HepG2 (cell line): Measurements from ENCODE around the gene CTNND2. TPM values are rescaled to one million over a fixed set of nuclear protein-coding genes. Genes with fewer than 3 reads are reported as not detected.

Experiments
- ATAC-seq: fragments of 200-7000 bp; cut with Tn5 transposase; 3 replicates; pipeline ENCODE4 v1.9.1; 2020; ENCODE audit warnings: mild to moderate bottlenecking, moderate library complexity
- BruUV-seq: library from RNA; stranded (reverse); fragments of 400-500 nt; replicated peaks from 2 replicates; lab custom pipeline; 2021; lab: Mats Ljungman, UMichigan
- CTCF ChIA-PET: fragments of 300-600 bp; formaldehyde crosslinking; extraction: SDS; loops from one replicate; lab custom pipeline; 2021; ENCODE audit warnings: low total read pairs, inconsistent platforms, low intra/inter-chr PET ratio; lab: Yijun Ruan, JAX
- POLR2A ChIA-PET: fragments of 350-600 bp; sonication (Branson Sonifier 250); formaldehyde crosslinking; loops from one replicate; lab custom pipeline; 2020; ENCODE audit warnings: antibody characterized with exemption, inconsistent platforms; lab: Yijun Ruan, JAX
- DNase-seq: peaks from one replicate; pipeline ENCODE4 v3.0.0-alpha.2; 2015; ENCODE audit warnings: low spot score
- FAIRE-seq: peaks from 3 replicates; lab custom pipeline; 2011; peaks lifted over from hg19 to GRCh38; lab: Jason Lieb, UNC
- H2AFZ ChIP-seq: one replicate; pipeline ENCODE4 v1.6.1; 2011; ENCODE audit warnings: low read length, inconsistent platforms
- H3K27ac ChIP-seq: fragments of 300-600 bp; 3 replicates; pipeline ENCODE4 v1.8.0; 2011; ENCODE audit warnings: mixed run types, mild to moderate bottlenecking, mixed read lengths, low read length, inconsistent platforms; ENCODE audit not compliant: insufficient read depth; ENCODE audit errors: extremely low read length
- H3K27me3 ChIP-seq, 2 experiments: fragments of 200-600 bp in 1 of 2; 2 replicates in 1 of 2; 3 replicates in 1 of 2; pipeline versions ENCODE4 v1.6.0 to v1.8.0; 2011; ENCODE audit warnings: low read length in 2 of 2, mild to moderate bottlenecking in 2 of 2, moderate library complexity in 2 of 2, inconsistent platforms in 1 of 2; ENCODE audit not compliant: insufficient read depth in 2 of 2, control insufficient read depth in 1 of 2
- H3K36me3 ChIP-seq, 2 experiments: fragments of 200-600 bp in 1 of 2; replicated peaks in 1 of 2; 2 replicates in 1 of 2; 3 replicates in 1 of 2; pipeline versions ENCODE4 v1.5.1 to v1.8.0; 2011; ENCODE audit warnings: low read length in 2 of 2, inconsistent platforms in 1 of 2; ENCODE audit not compliant: insufficient read depth in 2 of 2, control insufficient read depth in 1 of 2
- H3K4me1 ChIP-seq: 2 replicates; pipeline ENCODE4 v1.5.1; 2012; ENCODE audit warnings: low read length, inconsistent platforms; ENCODE audit not compliant: insufficient read depth
- H3K4me2 ChIP-seq: 2 replicates; pipeline ENCODE4 v1.6.0; 2011; ENCODE audit warnings: low read depth, low read length, inconsistent platforms
- H3K4me3 ChIP-seq, 3 experiments: fragments of 200-600 bp in 1 of 3; sonication (generic), shearing (Covaris generic) in 1 of 3; replicated peaks in 1 of 3; 2 replicates each; pipeline ENCODE4 v1.5.1; 2011 to 2016; ENCODE audit warnings: low read length in 3 of 3, inconsistent platforms in 2 of 3, low read depth in 2 of 3, mild to moderate bottlenecking in 2 of 3, control low read depth in 1 of 3, mixed read lengths in 1 of 3; ENCODE audit not compliant: insufficient read depth in 1 of 3
- H3K79me2 ChIP-seq: one replicate; pipeline ENCODE4 v1.6.1; 2011; ENCODE audit warnings: low read length, inconsistent platforms; ENCODE audit not compliant: insufficient read depth
- H3K9ac ChIP-seq: 2 replicates; pipeline ENCODE4 v1.6.0; 2011; ENCODE audit warnings: mild to moderate bottlenecking, low read depth, low read length, inconsistent platforms; ENCODE audit not compliant: insufficient read depth
- H3K9me3 ChIP-seq: 2 replicates; pipeline ENCODE4 v1.5.1; 2012; ENCODE audit warnings: mild to moderate bottlenecking, low read length
- H4K20me1 ChIP-seq: 2 replicates; pipeline ENCODE4 v1.6.0; 2011; ENCODE audit warnings: inconsistent platforms, mild to moderate bottlenecking, low read length, moderate library complexity; ENCODE audit not compliant: insufficient read depth
- DMAP1 ChIP-seq: IDR thresholded peaks from 2 replicates; pipeline ENCODE4 v1.6.1; 2016
- HNRNPL ChIP-seq: fragments of 200-400 bp; formaldehyde crosslinking; IDR thresholded peaks from 2 replicates; pipeline ENCODE4 v1.6.1; 2017; ENCODE audit warnings: mild to moderate bottlenecking, low read depth, low read length
- JUN ChIP-seq: sonication (generic); formaldehyde crosslinking; IDR thresholded peaks from 2 replicates; pipeline ENCODE4 v1.4.0; 2020; ENCODE audit warnings: mild to moderate bottlenecking, missing genetic modification reagents
- NCOA1 ChIP-seq: sonication (generic); formaldehyde crosslinking; IDR thresholded peaks from 2 replicates; pipeline ENCODE4 v1.9.0; 2021; ENCODE audit warnings: missing genetic modification reagents
- PITX1 ChIP-seq: sonication (generic); formaldehyde crosslinking; IDR thresholded peaks from 2 replicates; pipeline ENCODE4 v1.5.1; 2020; ENCODE audit warnings: mild to moderate bottlenecking, missing genetic modification reagents
- RBAK ChIP-seq: sonication (generic); formaldehyde crosslinking; IDR thresholded peaks from 2 replicates; pipeline ENCODE4 v1.5.1; 2020; ENCODE audit warnings: mild to moderate bottlenecking, missing genetic modification reagents
- ZBTB7B ChIP-seq: sonication (generic); formaldehyde crosslinking; IDR thresholded peaks from 2 replicates; pipeline ENCODE4 v1.4.0; 2020; ENCODE audit warnings: missing genetic modification reagents
- ZBTB8A ChIP-seq: sonication (generic); formaldehyde crosslinking; IDR thresholded peaks from 2 replicates; pipeline ENCODE4 v1.4.0; 2020; ENCODE audit warnings: mild to moderate bottlenecking, low read depth, missing genetic modification reagents, borderline replicate concordance
- ZNF274 ChIP-seq: sonication (generic); formaldehyde crosslinking; IDR thresholded peaks from 2 replicates; pipeline ENCODE4 v1.5.1; 2020; ENCODE audit warnings: mild to moderate bottlenecking, missing genetic modification reagents
- ZNF550 ChIP-seq: sonication (generic); formaldehyde crosslinking; IDR thresholded peaks from 2 replicates; pipeline ENCODE4 v1.4.0; 2020; ENCODE audit warnings: mild to moderate bottlenecking, missing genetic modification reagents, borderline replicate concordance
- ZNF589 ChIP-seq: sonication (generic); formaldehyde crosslinking; conservative IDR thresholded peaks from 2 replicates; pipeline ENCODE4 v1.8.0; 2022; ENCODE audit warnings: mild to moderate bottlenecking, moderate library complexity, missing genetic modification reagents
- ZNF75D ChIP-seq: sonication (generic); formaldehyde crosslinking; IDR thresholded peaks from 2 replicates; pipeline ENCODE4 v1.8.1; 2023; ENCODE audit warnings: missing genetic modification reagents, mild to moderate bottlenecking, borderline replicate concordance
- WGBS: methylation state at CpG from one replicate; pipeline ENCODE4 v1.1.6; 2017; ENCODE audit warnings: low lambda C conversion rate; 5-methylcytosine and 5-hydroxymethylcytosine counted together
- in situ Hi-C: cut with HindIII; loops from 2 replicates; pipeline ENCODE4 v1.10.0; 2017; ENCODE audit warnings: low pct_unique_long_range_greater_than_20kb; ENCODE audit not compliant: extremely low pct_ligation_motif_present
- intact Hi-C: fragments of 100-400 bp; cut with micrococcal nuclease; formaldehyde crosslinking; loops from one replicate; pipeline ENCODE4 v1.10.0; 2022; ENCODE audit not compliant: unreplicated experiment
- polyA plus RNA-seq, 8 experiments: library from polyadenylated mRNA; depleted of rRNA in 3 of 8; stranded (reverse) in 7 of 8; unstranded in 1 of 8; fragments of >200 nt; fragmentation: Illumina TruSeq in 4 of 8; extraction: Trizol in 4 of 8; gene quantifications; 2 replicates each; pipeline versions ENCODE4 v1.2.1 to v1.2.3, GENCODE V29; 2011 to 2016; ENCODE audit warnings: low read depth in 4 of 8, missing spikeins in 1 of 8, mixed read lengths in 1 of 8; ENCODE audit not compliant: insufficient read depth in 1 of 8
- total RNA-seq, 5 experiments: library from RNA; depleted of rRNA; stranded (reverse); fragments of >200 nt; fragmentation: Illumina TruSeq; extraction: Trizol; gene quantifications; 2 replicates each; pipeline ENCODE4 v1.2.3, GENCODE V29; 2016; ENCODE audit warnings: low read depth in 1 of 5
- TF ChIP-seq, protein P1 (sequence below): sonication (generic); formaldehyde crosslinking; IDR thresholded peaks from 2 replicates; pipeline ENCODE4 v1.8.0; 2022; ENCODE audit warnings: mild to moderate bottlenecking, missing genetic modification reagents
- TF ChIP-seq, protein P2 (sequence below): IDR thresholded peaks from 2 replicates; pipeline ENCODE4 v1.6.1; 2016; ENCODE audit warnings: mild to moderate bottlenecking
- TF ChIP-seq, protein P3 (sequence below): sonication (generic); formaldehyde crosslinking; IDR thresholded peaks from 2 replicates; pipeline ENCODE4 v1.4.0; 2020; ENCODE audit warnings: missing genetic modification reagents, borderline replicate concordance

CTNND2 gene
- total and polyA plus RNA-seq, 2 of the 13 experiments (the other 11 are each of a cell fraction or from before 2014, with no cell fraction given): not detected

DNA sequence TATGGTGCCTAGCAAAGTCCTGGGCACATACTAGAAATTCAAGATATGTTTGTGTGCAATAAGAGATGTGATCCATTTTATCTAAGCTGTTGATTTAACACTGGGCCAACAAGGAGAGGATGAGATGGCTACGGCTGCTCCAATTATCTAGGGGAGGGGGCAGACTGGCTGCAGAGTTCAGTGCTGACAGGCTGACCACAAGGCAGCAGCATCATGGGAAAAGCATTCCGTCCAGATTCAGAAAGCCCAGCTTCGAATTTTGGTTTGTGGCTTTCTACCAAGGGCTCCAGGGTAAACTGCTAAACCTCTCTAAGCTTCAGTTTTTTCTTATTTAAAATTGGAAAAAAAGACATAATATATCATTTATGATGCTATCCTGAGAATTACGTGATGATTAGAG is 758.1 kb downstream of the CTNND2 start:
- no peak for TF ChIP-seq HNRNPL
- no peak for TF ChIP-seq PITX1
- TF ChIP-seq, protein P1, sequence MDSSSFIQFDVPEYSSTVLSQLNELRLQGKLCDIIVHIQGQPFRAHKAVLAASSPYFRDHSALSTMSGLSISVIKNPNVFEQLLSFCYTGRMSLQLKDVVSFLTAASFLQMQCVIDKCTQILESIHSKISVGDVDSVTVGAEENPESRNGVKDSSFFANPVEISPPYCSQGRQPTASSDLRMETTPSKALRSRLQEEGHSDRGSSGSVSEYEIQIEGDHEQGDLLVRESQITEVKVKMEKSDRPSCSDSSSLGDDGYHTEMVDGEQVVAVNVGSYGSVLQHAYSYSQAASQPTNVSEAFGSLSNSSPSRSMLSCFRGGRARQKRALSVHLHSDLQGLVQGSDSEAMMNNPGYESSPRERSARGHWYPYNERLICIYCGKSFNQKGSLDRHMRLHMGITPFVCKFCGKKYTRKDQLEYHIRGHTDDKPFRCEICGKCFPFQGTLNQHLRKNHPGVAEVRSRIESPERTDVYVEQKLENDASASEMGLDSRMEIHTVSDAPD (CRISPR knock-in tag): no peak
- no peak for TF ChIP-seq ZNF550 (CRISPR knock-in tag)
- WGBS: 8% methylated on average over 4 of the region's 4 CpGs
- in situ Hi-C loops (no loop called here), intact Hi-C loops (no loop called here)
- POLR2A ChIA-PET: no interaction called here
- Histone ChIP-seq H3K4me3 (no peak overlapping the region), H3K36me3 (no peaks in the 10 kb centered on the region), H3K27ac (no peak overlapping the region), H2AFZ (no peak overlapping the region), H4K20me1 (no peaks in the 10 kb centered on the region), H3K79me2 (no peaks in the 10 kb centered on the region), H3K4me2 (no peak overlapping the region), H3K9me3 (no peaks in the 10 kb centered on the region), H3K27me3 (no peaks in the 10 kb centered on the region; a peak in 1 of 5 replicates), H3K9ac (no peak overlapping the region), H3K4me1 (no peaks in the 10 kb centered on the region)
- CTCF ChIA-PET: no interaction called here
- FAIRE-seq (no peak), ATAC-seq (no peak), DNase-seq (no peak)
- BruUV-seq: no TSS peak

DNA sequence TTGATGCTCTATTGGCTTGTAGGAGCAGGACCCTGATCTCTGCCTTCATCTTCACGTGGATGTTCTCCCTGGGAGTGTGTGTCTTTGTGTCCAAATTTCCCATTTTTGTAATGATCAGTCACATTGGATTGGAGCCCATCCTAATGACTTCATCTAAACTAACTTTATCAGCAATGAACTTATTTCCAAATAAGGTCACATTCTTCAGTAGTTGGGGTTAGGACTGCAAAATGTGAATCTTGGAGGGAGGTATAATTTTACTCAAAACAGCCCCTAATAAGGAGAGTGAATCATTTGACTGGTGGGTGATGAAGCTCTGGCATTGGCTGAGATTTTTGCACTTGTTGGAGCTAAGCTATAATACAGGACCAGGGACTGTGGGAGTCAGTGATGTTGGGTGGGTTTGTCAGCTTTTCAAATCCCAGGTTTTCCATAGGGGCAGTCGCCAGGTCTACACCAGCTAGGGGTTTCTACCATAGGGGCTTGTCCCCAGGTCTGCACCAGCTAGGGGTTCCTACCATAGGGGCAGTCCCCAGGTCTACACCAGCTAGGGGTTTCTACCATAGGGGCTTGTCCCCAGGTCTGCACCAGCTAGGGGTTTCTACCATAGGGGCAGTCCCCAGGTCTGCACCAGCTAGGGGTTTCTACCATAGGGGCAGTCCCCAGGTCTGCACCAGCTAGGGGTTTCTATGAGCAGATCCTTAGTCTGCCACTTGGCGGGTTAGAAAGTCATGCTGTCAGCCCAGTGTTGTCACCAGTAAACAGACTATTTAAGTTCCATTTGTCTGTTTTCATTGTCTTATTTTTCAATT is 760.6 kb downstream of the CTNND2 start:
- H3K36me3 ChIP-seq: no peaks in the 10 kb centered on the region
- no peaks in the 10 kb centered on the region for H3K4me1 ChIP-seq
- no peaks in the 10 kb centered on the region for H3K9me3 ChIP-seq
- H3K4me3 ChIP-seq: no peak overlapping the region
- H2AFZ ChIP-seq: no peak overlapping the region
- WGBS: 27% methylated on average over 2 of the region's 3 CpGs
- ChIA-PET CTCF (no interaction called here), POLR2A (no interaction called here)
- intact Hi-C loops (no loop called here), in situ Hi-C loops (no loop called here)
- no peak overlapping the region for H3K9ac ChIP-seq
- no peaks in the 10 kb centered on the region for H3K27me3 ChIP-seq
- FAIRE-seq (no peak), DNase-seq (no peak), ATAC-seq (no peak)
- H3K27ac ChIP-seq: no peak overlapping the region
- BruUV-seq: no TSS peak
- H3K79me2 ChIP-seq: no peaks in the 10 kb centered on the region
- H4K20me1 ChIP-seq: no peaks in the 10 kb centered on the region
- H3K4me2 ChIP-seq: no peak overlapping the region
- no peak for TF ChIP-seq JUN (CRISPR knock-in tag)
- no peak for TF ChIP-seq ZBTB8A
- no peak for TF ChIP-seq DMAP1 (CRISPR knock-in tag)
- no peak for TF ChIP-seq ZNF274
- TF ChIP-seq ZNF75D (CRISPR knock-in tag): no peak
- TF ChIP-seq, protein P2, sequence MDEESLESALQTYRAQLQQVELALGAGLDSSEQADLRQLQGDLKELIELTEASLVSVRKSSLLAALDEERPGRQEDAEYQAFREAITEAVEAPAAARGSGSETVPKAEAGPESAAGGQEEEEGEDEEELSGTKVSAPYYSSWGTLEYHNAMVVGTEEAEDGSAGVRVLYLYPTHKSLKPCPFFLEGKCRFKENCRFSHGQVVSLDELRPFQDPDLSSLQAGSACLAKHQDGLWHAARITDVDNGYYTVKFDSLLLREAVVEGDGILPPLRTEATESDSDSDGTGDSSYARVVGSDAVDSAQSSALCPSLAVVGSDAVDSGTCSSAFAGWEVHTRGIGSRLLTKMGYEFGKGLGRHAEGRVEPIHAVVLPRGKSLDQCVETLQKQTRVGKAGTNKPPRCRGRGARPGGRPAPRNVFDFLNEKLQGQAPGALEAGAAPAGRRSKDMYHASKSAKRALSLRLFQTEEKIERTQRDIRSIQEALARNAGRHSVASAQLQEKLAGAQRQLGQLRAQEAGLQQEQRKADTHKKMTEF (CRISPR knock-in tag): no peak
- TF ChIP-seq NCOA1 (CRISPR knock-in tag): no peak
- TF ChIP-seq ZNF589 (CRISPR knock-in tag): no peak
- no peak for TF ChIP-seq RBAK
- TF ChIP-seq, protein P3, sequence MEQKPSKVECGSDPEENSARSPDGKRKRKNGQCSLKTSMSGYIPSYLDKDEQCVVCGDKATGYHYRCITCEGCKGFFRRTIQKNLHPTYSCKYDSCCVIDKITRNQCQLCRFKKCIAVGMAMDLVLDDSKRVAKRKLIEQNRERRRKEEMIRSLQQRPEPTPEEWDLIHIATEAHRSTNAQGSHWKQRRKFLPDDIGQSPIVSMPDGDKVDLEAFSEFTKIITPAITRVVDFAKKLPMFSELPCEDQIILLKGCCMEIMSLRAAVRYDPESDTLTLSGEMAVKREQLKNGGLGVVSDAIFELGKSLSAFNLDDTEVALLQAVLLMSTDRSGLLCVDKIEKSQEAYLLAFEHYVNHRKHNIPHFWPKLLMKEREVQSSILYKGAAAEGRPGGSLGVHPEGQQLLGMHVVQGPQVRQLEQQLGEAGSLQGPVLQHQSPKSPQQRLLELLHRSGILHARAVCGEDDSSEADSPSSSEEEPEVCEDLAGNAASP: no peak
- no peak for TF ChIP-seq ZBTB7B
